HCT116 (cell line): ENCODE results near the gene BNC2. TPM values are rescaled to one million over a fixed set of nuclear protein-coding genes. Genes with fewer than 3 reads are reported as not detected.

Experiments used
- ATAC-seq: fragments of 200-7000 bp; cut with Tn5 transposase; 2 replicates; pipeline ENCODE4 v1.9.1; 2020; ENCODE audit warnings: mild to moderate bottlenecking, moderate library complexity
- BruUV-seq: library from RNA; stranded (reverse); fragments of 400-500 nt; replicated peaks from 2 replicates; lab custom pipeline; 2021; lab: Mats Ljungman, UMichigan
- CTCF ChIA-PET: fragments of 300-600 bp; sonication (Branson Sonifier 250); formaldehyde crosslinking; loops from one replicate; lab custom pipeline; 2021; ENCODE audit warnings: antibody characterized with exemption; lab: Charles Lee
- POLR2A ChIA-PET: fragments of 300-600, 350-600 bp; sonication (Branson Sonifier 250); formaldehyde crosslinking; loops from one replicate; lab custom pipeline; 2021; ENCODE audit warnings: antibody characterized with exemption; lab: Charles Lee
- RAD21 ChIA-PET, 2 experiments: fragments of 300-600 bp; sonication (Branson Sonifier 250); formaldehyde crosslinking; loops; one replicate each; lab custom pipeline; 2023; ENCODE audit warnings: low total read pairs in 2 of 2; ENCODE audit not compliant: uncharacterized antibody in 2 of 2, unreplicated experiment in 2 of 2, low non-redundant PET in 1 of 2; lab: Charles Lee
- DNase-seq: peaks from one replicate; pipeline ENCODE4 v3.0.0-alpha.2; 2010; ENCODE audit warnings: low read depth, low spot score
- H2AFZ ChIP-seq: fragments of 200-600 bp; shearing (Covaris generic), sonication (generic); 2 replicates; pipeline ENCODE4 v1.6.1; 2017; ENCODE audit warnings: low read depth, mixed run types, mixed read lengths, antibody characterized with exemption, low read length; ENCODE audit not compliant: poor library complexity, severe bottlenecking
- H3K27ac ChIP-seq: 2 replicates; pipeline ENCODE4 v1.5.1; 2012; ENCODE audit warnings: low read depth, low read length
- H3K27me3 ChIP-seq: fragments of 200-600 bp; sonication (generic); 2 replicates; pipeline ENCODE4 v1.6.1; 2016; ENCODE audit warnings: mixed run types, low read length, mixed read lengths; ENCODE audit not compliant: insufficient read depth
- H3K36me3 ChIP-seq, 2 experiments: fragments of 200-500 bp in 1 of 2; fragments of 200-600 bp in 1 of 2; sonication (Bioruptor generic) in 1 of 2; sonication (generic) in 1 of 2; 2 replicates each; pipeline versions ENCODE4 v1.5.1 to v1.6.1; 2014 to 2016; ENCODE audit warnings: low read length in 2 of 2, inconsistent platforms in 1 of 2, mixed read lengths in 1 of 2, mixed run types in 1 of 2; ENCODE audit not compliant: insufficient read depth in 2 of 2, control insufficient read depth in 1 of 2
- H3K4me1 ChIP-seq, 2 experiments: fragments of 200-600 bp in 1 of 2; sonication (generic) in 1 of 2; 2 replicates each; pipeline versions ENCODE4 v1.5.1 to v1.6.1; 2012 to 2017; ENCODE audit warnings: low read length in 2 of 2, inconsistent platforms in 1 of 2, mild to moderate bottlenecking in 1 of 2, mixed read lengths in 1 of 2, mixed run types in 1 of 2, moderate library complexity in 1 of 2; ENCODE audit not compliant: insufficient read depth in 2 of 2, control insufficient read depth in 1 of 2
- H3K4me2 ChIP-seq: fragments of 200-600 bp; sonication (generic); 2 replicates; pipeline ENCODE4 v1.6.1; 2017; ENCODE audit warnings: mixed run types, low read length, mixed read lengths
- H3K4me3 ChIP-seq, 2 experiments: fragments of 200-600 bp in 1 of 2; sonication (generic) in 1 of 2; replicated peaks in 1 of 2; 2 replicates each; pipeline ENCODE4 v1.5.1; 2011 to 2016; ENCODE audit warnings: low read length in 2 of 2, control low read depth in 1 of 2, low read depth in 1 of 2, mild to moderate bottlenecking in 1 of 2, mixed read lengths in 1 of 2, mixed run types in 1 of 2
- H3K79me2 ChIP-seq: fragments of 200-600 bp; sonication (generic); 2 replicates; pipeline ENCODE4 v1.6.1; 2017; ENCODE audit warnings: mild to moderate bottlenecking, mixed run types, low read length, moderate library complexity, mixed read lengths; ENCODE audit not compliant: insufficient read depth
- H3K9ac ChIP-seq: fragments of 200-600 bp; sonication (generic); 2 replicates; pipeline ENCODE4 v1.6.1; 2016; ENCODE audit warnings: low read length, mixed read lengths
- H3K9me2 ChIP-seq: fragments of 200-600 bp; sonication (generic), shearing (Covaris generic); 2 replicates; pipeline ENCODE4 v1.6.1; 2017; ENCODE audit warnings: mixed run types, mild to moderate bottlenecking, moderate library complexity; ENCODE audit not compliant: insufficient read depth
- H3K9me3 ChIP-seq, 2 experiments: fragments of 200-500 bp in 1 of 2; fragments of 200-600 bp in 1 of 2; sonication (Bioruptor generic) in 1 of 2; sonication (generic) in 1 of 2; 2 replicates each; pipeline ENCODE4 v1.6.1; 2014 to 2017; ENCODE audit warnings: low read length in 2 of 2, mixed read lengths in 2 of 2, inconsistent platforms in 1 of 2, low read depth in 1 of 2, mild to moderate bottlenecking in 1 of 2, mixed run types in 1 of 2, moderate library complexity in 1 of 2; ENCODE audit not compliant: control insufficient read depth in 1 of 2, insufficient read depth in 1 of 2
- H4K20me1 ChIP-seq: fragments of 200-600 bp; sonication (generic), shearing (Covaris generic); 2 replicates; pipeline ENCODE4 v1.6.1; 2017; ENCODE audit warnings: mixed run types, mild to moderate bottlenecking, moderate library complexity; ENCODE audit not compliant: insufficient read depth
- ATF3 ChIP-seq: IDR thresholded peaks from 2 replicates; pipeline ENCODE4 v1.6.1; 2012
- CBX3 ChIP-seq: IDR thresholded peaks from 2 replicates; pipeline ENCODE4 v1.6.1; 2012; ENCODE audit warnings: low read depth
- CEBPB ChIP-seq: IDR thresholded peaks from 2 replicates; pipeline ENCODE4 v1.6.1; 2012; ENCODE audit warnings: low read depth
- POLR2A ChIP-seq: IDR thresholded peaks from 2 replicates; pipeline ENCODE4 v1.7.0; 2011; ENCODE audit warnings: borderline replicate concordance; ENCODE audit not compliant: insufficient read depth, insufficient read length; ENCODE audit errors: extremely low read depth
- POLR2AphosphoS5 ChIP-seq: IDR thresholded peaks from 2 replicates; pipeline ENCODE4 v1.6.1; 2011; ENCODE audit warnings: mild to moderate bottlenecking, low read depth, low read length, moderate library complexity
- SIN3A ChIP-seq: IDR thresholded peaks from 2 replicates; pipeline ENCODE4 v1.6.1; 2012; ENCODE audit warnings: low read depth
- SP1 ChIP-seq: IDR thresholded peaks from 2 replicates; pipeline ENCODE4 v1.6.1; 2012; ENCODE audit warnings: low read depth
- YY1 ChIP-seq: IDR thresholded peaks from 2 replicates; pipeline ENCODE4 v1.6.1; 2011; ENCODE audit warnings: low read length, low read depth, moderate library complexity, mild to moderate bottlenecking; ENCODE audit not compliant: insufficient replicate concordance; ENCODE audit errors: extremely low read depth
- ZFX ChIP-seq: fragments of 450-650 bp; IDR thresholded peaks from 2 replicates; pipeline ENCODE4 v1.6.1; 2017
- ZNF274 ChIP-seq: fragments of 200-500 bp; sonication (Bioruptor generic); IDR thresholded peaks from 2 replicates; pipeline ENCODE4 v1.6.1; 2014; ENCODE audit warnings: mild to moderate bottlenecking, low read depth, low read length, inconsistent platforms
- intact Hi-C: fragments of 100-400 bp; cut with micrococcal nuclease; formaldehyde crosslinking; loops from 2 replicates; pipeline ENCODE4 v1.10.0; 2022
- total RNA-seq: library from RNA; stranded (reverse); gene quantifications from one replicate; pipeline ENCODE4 v1.2.1, GENCODE V29; 2021; ENCODE audit not compliant: unreplicated experiment
- TF ChIP-seq, protein P1 (sequence below): IDR thresholded peaks from 2 replicates; pipeline ENCODE4 v1.6.1; 2012
- TF ChIP-seq, protein P2 (sequence below): IDR thresholded peaks from 2 replicates; pipeline ENCODE4 v1.6.1; 2011; ENCODE audit warnings: mild to moderate bottlenecking, low read length, moderate library complexity; ENCODE audit not compliant: insufficient replicate concordance; ENCODE audit errors: extremely low read depth
- TF ChIP-seq, protein P3 (sequence below), 3 experiments: fragments of 200-600 bp in 1 of 3; sonication (generic) in 1 of 3; IDR thresholded peaks in 2 of 3; conservative IDR thresholded peaks in 1 of 3; 2 replicates each; pipeline ENCODE4 v1.5.1; 2012 to 2017; ENCODE audit warnings: low read depth in 2 of 3, low read length in 2 of 3, antibody characterized with exemption in 1 of 3, borderline replicate concordance in 1 of 3, control low read depth in 1 of 3, mild to moderate bottlenecking in 1 of 3, mixed read lengths in 1 of 3, mixed run types in 1 of 3, moderate library complexity in 1 of 3; ENCODE audit not compliant: insufficient read depth in 1 of 3

The BNC2 gene
- total RNA-seq, 1 experiment from 2014 or later = 0.37 TPM

DNA sequence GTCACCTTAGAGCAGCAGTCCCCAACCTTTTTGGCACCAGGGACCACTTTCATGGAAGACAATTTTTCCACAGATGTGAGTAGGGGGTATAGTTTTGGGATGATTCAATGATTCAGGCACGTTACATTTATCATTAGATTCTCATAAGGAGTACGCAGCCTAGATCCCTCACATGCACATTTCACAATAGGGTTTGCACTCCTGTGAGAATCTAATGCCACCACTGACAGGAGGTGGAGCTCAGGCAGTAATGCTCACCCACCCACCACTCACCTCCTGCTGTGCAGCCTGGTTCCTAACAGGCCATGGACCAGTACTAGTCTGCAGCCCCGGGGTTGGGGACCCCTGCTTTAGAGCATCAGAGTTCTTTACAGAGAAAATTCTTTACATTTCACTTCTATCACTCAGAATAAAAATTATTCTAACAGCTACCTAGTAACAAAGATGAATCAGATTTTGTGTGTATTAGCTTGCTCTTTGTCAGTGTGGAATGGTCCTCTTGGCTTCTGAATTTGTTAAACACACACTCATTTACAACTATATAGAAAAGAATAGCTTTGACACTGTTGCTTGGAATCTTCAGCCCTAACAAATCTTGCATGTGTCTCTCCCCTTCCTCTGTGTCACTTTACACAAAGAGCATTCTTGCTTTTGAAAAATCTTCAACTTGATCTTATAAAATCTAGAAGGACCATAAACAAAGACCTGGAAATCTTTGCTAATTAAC is 438.6 kb downstream of the BNC2 start:
- no peaks in the 10 kb centered on the region for H3K79me2 ChIP-seq
- DNase-seq (no peak), ATAC-seq (no peak)
- ChIA-PET POLR2A (no interaction called here), CTCF (no interaction called here), RAD21 (no interaction called here)
- H2AFZ ChIP-seq = no peak overlapping the region
- H3K4me1 ChIP-seq = no peaks in the 10 kb centered on the region
- H3K4me3 ChIP-seq = no peak overlapping the region
- no peak overlapping the region for H3K4me2 ChIP-seq
- H3K9ac ChIP-seq = no peak overlapping the region
- no peaks in the 10 kb centered on the region for H3K9me3 ChIP-seq
- intact Hi-C loops = no loop called here
- no peak overlapping the region for H3K27ac ChIP-seq
- no peaks in the 10 kb centered on the region for H4K20me1 ChIP-seq
- no peaks in the 10 kb centered on the region for H3K36me3 ChIP-seq
- H3K9me2 ChIP-seq = no peaks in the 10 kb centered on the region
- H3K27me3 ChIP-seq = peaks cover 29% of the 10 kb centered on the region
- TF ChIP-seq ATF3 = no peak
- TF ChIP-seq POLR2AphosphoS5 = no peak
- no TSS peak for BruUV-seq

- ChIA-PET POLR2A (no interaction called here), RAD21 (no interaction called here), CTCF (no interaction called here)
- ATAC-seq = no peak
- intact Hi-C loops = no loop called here
- no peak overlapping the region for H3K27ac ChIP-seq
- no peaks in the 10 kb centered on the region for H3K9me2 ChIP-seq
- no peaks in the 10 kb centered on the region for H3K36me3 ChIP-seq
- no peaks in the 10 kb centered on the region for H3K9me3 ChIP-seq
- H2AFZ ChIP-seq = no peak overlapping the region
- H4K20me1 ChIP-seq = no peaks in the 10 kb centered on the region
- no peak overlapping the region for H3K9ac ChIP-seq
- DNase-seq = no peak
- H3K4me2 ChIP-seq = no peak overlapping the region
- no peaks in the 10 kb centered on the region for H3K79me2 ChIP-seq
- no peak overlapping the region for H3K4me3 ChIP-seq
- no peaks in the 10 kb centered on the region for H3K4me1 ChIP-seq
- no TSS peak for BruUV-seq
- H3K27me3 ChIP-seq = peaks cover 38% of the 10 kb centered on the region
- no peak for TF ChIP-seq POLR2AphosphoS5
- no peak for TF ChIP-seq CEBPB
- TF ChIP-seq, protein P1, sequence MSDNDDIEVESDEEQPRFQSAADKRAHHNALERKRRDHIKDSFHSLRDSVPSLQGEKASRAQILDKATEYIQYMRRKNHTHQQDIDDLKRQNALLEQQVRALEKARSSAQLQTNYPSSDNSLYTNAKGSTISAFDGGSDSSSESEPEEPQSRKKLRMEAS = no peak
- TF ChIP-seq ZFX = no peak
- TF ChIP-seq SIN3A = no peak
- TF ChIP-seq ZNF274 = no peak
- no peak for TF ChIP-seq SP1
- no peak for TF ChIP-seq YY1
- no peak for TF ChIP-seq POLR2A
- TF ChIP-seq ATF3 = no peak
- TF ChIP-seq, protein P2, sequence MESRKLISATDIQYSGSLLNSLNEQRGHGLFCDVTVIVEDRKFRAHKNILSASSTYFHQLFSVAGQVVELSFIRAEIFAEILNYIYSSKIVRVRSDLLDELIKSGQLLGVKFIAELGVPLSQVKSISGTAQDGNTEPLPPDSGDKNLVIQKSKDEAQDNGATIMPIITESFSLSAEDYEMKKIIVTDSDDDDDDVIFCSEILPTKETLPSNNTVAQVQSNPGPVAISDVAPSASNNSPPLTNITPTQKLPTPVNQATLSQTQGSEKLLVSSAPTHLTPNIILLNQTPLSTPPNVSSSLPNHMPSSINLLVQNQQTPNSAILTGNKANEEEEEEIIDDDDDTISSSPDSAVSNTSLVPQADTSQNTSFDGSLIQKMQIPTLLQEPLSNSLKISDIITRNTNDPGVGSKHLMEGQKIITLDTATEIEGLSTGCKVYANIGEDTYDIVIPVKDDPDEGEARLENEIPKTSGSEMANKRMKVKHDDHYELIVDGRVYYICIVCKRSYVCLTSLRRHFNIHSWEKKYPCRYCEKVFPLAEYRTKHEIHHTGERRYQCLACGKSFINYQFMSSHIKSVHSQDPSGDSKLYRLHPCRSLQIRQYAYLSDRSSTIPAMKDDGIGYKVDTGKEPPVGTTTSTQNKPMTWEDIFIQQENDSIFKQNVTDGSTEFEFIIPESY = no peak
- TF ChIP-seq, protein P3, sequence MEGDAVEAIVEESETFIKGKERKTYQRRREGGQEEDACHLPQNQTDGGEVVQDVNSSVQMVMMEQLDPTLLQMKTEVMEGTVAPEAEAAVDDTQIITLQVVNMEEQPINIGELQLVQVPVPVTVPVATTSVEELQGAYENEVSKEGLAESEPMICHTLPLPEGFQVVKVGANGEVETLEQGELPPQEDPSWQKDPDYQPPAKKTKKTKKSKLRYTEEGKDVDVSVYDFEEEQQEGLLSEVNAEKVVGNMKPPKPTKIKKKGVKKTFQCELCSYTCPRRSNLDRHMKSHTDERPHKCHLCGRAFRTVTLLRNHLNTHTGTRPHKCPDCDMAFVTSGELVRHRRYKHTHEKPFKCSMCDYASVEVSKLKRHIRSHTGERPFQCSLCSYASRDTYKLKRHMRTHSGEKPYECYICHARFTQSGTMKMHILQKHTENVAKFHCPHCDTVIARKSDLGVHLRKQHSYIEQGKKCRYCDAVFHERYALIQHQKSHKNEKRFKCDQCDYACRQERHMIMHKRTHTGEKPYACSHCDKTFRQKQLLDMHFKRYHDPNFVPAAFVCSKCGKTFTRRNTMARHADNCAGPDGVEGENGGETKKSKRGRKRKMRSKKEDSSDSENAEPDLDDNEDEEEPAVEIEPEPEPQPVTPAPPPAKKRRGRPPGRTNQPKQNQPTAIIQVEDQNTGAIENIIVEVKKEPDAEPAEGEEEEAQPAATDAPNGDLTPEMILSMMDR (IDR thresholded peaks at IDR 0.05 in 2 of 3, conservative IDR thresholded peaks at IDR 0.05 in 1 of 3; ENCODE audit: borderline replicate concordance in 1 of 3, insufficient read depth in 1 of 3, low read depth in 2 of 3, low read length in 2 of 3) = no peak
- TF ChIP-seq CBX3 = no peak
Observed at GRCh38 chr9:16429671-16430070, 440.8 kb downstream of the BNC2 start.
